ENCODE results near the gene NME2.
"Not testable (repeated sequence)": the region's sequence is repeated elsewhere in the genome, so short reads cannot be mapped to it uniquely, and the experiment has no call there.

Gene NME2

GRCh38 chr17:51152766-51153209 is 13.4 kb upstream of the NME2 start:
- DNase-seq (ENCODE audit: low read depth in 3 of 3), result no peak

GRCh38 chr17:51153210-51154072 is 12.8 kb upstream of the NME2 start, which contains the start of gene NME1:
NME1 (plus strand) TSS chr17:51153559; CDS start chr17:51155655, 2,096 bp downstream.
- DNase-seq (ENCODE audit: low read depth in 3 of 3), result peak; percentile 94 to 98 (median 95)

- DNase-seq (ENCODE audit: low read depth in 3 of 3), result no peak
Observed at GRCh38 chr17:51154176-51154575, 12.0 kb upstream of the NME2 start.

DNA sequence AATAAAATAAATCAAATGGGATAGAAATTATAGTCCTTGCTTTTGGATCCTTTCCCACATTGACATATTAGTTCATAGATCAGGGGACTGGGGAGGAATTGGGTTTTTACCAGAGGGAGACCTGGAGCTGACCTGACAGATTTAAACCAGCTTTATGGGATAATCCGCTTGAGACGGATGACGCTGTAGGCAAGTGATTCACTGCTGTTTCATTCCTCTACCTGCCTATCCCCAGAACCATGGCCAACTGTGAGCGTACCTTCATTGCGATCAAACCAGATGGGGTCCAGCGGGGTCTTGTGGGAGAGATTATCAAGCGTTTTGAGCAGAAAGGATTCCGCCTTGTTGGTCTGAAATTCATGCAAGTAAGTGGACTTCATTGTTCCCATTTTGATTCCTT is 10.8 kb upstream of the NME2 start:
- no peak for DNase-seq (ENCODE audit: low read depth in 3 of 3)

GRCh38 chr17:51159604-51160003 is 6.6 kb upstream of the NME2 start:
- DNase-seq (ENCODE audit: low read depth in 3 of 3), result no peak

GRCh38 chr17:51161541-51161940 is 4.7 kb upstream of the NME2 start:
- no peak for DNase-seq (ENCODE audit: low read depth in 3 of 3)

DNA sequence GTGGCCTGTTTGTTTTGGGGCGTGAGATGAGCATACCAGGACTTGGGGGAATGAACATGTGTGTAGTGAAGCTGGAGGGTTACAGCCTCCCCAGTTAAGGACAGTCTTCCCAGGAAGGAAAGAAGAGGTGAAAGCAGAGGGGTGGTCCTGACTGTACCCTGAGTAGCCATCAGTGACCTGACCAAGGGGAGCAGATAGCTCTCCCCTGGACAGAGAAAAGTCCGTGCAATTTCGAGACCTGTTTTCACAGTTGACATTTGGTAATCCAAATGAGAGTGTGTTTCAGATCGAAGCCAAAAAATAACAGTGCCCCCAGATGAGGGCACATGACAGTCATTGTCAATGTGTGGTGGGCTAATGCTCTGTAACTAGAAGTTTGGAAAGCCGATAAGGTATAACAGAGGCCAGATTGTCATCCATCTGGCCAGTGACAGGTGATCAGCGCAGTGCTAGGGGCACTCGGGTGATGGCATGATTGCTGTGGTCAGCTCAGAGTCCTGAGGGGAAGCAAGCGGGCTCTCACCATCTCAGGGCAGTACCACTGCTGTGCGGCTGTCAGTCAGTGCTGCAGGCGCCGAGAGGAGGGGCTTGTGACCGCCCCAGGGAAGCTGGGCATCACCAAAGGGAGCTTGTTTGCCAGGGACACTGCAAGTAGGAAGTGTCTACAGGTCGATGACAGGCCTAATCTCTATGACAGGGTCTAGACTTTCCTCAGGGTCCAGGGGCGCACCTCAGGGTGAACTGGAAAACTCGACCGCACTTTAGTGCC is 1.1 kb upstream of the NME2 start:
- DNase-seq (ENCODE audit: low read depth in 3 of 3), result no peak

DNA sequence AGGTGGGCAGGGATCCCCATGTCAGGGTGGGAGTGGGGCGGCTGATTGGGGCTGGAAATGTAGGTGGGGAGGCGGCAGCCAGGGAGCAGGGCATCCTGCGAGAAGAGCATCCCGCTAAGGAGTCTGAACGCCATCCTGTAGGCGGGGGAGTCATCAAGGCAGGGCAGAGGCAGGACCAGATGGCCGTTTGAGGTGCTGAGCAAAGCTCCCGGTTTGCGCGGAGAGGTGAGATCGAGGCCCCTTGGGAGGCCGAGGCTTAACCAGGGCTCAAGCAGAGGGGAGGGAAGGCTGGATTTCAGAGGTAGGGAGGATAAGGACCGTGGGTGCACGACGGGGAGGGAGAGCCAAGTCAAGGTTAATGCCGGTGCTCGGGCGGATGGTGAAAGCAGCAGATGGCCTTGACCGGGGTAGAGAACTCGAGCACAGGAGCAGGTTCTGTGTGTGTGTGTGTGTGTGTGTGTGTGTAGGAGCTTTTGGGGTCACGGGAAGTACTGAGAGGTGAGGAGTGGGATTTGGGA is 472 bp upstream of the NME2 start:
- DNase-seq (ENCODE audit: low read depth in 3 of 3), result peak in 1 of 3 donors; percentile 27

DNA sequence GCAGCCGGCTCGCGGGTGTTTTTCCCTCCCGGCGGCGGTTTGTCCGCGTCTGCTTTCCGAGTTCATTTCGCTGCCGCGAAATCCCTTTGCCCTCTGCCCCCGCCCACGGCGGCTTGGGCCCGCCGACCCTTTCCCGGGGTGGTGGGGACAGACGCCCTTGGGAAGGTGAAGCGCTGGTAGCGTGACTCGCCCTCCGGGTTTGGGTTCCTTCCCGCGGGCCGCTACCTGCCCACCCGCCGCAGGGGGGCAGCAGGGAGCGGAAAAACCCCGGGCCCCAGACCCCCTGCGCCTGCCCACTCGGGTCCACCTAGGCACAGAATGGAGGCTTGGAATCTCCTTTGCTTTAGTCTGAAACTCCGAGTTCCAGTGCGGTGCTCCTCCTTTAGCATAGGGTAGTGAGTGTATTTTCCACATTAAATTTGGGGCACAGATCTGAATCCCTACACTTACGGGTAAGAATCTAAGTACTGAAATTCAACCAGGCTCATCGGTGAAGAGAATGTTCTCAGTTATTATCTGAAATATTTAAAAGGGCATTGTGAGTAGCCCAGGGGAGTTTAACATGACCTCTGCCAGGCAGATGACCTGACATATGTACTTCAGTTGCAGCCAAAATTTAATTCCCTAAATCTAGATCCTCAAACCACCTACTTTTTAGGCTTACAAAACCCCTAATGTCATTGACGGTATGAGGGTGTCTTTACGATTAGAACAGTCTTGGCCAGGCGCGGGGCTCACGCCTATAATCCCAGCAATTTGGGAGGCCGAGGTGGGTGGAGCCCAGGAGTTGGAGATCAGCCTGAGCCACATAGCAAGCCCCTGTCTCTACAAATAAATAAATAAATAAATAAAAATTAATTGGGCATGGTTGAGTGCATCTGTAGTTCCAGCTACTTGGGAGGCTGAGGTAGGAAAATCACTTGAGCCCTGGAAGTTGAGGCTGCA is 1.0 kb downstream of the NME2 start:
- peak; percentile 55 to 73 (median 55) for DNase-seq (ENCODE audit: low read depth in 3 of 3)

GRCh38 chr17:51169340-51169739 is 3.1 kb downstream of the NME2 start:
- DNase-seq (ENCODE audit: low read depth in 3 of 3), result no peak

GRCh38 chr17:51170736-51171135 is 4.5 kb downstream of the NME2 start:
- DNase-seq (ENCODE audit: low read depth in 3 of 3), result no peak

GRCh38 chr17:51172030-51172429 is 5.8 kb downstream of the NME2 start:
- DNase-seq (ENCODE audit: low read depth in 3 of 3), result not testable (repeated sequence)

- DNase-seq (ENCODE audit: low read depth in 3 of 3), result no peak
Observed at GRCh38 chr17:51180486-51180885, 14.3 kb downstream of the NME2 start.

DNA sequence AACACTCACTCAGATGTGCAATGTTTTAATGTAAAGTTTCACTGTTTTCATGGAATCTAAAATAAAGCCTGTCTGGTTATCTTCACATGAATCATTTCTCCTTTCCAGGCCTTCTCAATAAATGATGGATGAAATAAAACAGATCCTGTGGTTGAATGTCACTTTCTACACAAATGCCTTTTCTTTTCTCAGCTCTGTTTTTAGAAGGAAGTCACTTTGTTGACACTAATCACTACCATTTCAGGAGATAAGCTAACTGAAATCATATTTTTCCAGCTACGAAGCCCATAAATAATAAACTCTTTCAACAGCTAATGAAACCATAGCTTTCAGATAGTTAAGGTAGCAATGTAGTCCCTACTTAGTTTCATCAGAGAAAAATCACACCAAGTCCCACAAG is 17.9 kb downstream of the NME2 start:
- no peak for DNase-seq (ENCODE audit: low read depth in 3 of 3)

DNA sequence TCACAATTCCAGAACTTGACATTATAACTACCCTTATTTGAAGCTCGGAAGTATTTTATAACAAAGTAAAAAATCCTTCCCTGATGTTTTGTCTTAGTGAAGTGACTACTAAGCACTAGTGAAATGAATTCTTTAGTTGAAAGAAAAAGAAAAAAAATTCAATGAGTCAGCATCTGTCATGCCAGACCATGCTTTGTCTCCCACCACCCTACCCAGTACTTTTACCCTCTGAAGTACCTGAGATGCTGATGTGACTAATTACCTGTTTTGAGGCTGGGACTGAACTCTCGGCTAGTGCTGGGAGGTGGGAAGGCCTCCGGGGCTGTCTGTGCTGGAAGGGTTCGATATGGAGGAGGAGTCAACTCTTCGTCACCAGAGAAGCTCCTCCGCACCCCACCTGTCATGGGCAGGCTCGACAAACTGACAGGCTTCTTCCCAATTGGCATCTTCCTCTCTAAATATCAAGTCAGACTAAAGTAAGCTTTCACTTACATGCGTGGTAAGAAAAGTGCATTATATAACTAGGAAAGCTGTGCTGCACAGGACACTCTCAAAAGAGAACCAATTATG is 19.6 kb downstream of the NME2 start:
- no peak for DNase-seq (ENCODE audit: low read depth in 3 of 3)

DNA sequence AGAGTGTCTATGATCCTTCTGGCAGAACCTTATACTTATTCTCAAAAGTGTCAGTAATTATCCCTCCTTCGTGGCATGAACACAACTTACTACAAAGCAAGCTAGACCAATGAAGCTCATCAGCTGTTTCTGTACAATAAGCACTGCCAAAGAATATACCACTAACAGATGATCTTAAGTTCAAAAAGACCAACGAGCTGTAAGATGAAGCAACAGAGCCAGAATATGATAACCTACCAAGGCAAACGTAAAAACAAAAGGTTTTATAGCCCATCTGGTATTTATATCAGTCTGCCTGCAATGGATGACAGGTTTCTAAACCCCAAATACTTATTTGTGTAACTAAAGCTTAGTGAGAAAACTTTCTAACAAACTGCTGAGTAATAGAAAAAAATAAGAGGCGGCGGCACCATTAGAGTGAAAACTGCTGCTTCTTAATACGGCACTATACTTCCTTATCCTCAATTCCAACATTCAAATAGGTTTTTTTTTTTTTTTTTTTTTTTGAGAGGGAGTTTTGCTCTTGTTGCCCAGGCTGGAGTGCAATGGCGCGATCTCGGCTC is 22.1 kb downstream of the NME2 start:
- no peak for DNase-seq (ENCODE audit: low read depth in 3 of 3)

GRCh38 chr17:51189162-51189561 is 23.0 kb downstream of the NME2 start:
- DNase-seq (ENCODE audit: low read depth in 3 of 3), result no peak

DNA sequence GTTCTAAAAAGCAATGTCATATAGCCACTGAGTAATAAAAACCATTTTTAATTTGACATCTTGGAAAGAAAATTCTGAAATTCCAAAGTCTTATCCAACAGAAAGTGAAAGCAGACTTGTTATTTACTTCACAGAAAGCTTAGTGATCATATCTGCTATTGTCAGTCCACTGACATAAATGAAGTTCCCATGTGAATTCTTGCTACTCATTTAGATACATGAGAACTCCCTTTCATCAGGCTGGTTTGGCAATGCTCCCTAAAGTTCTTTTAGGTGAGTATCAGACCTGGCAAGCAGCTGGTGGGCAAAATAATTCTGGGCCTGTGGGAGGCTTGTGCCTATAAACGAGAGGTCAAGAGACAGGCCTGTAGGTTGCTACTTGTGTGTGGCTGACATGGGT is 23.4 kb downstream of the NME2 start:
- DNase-seq (ENCODE audit: low read depth in 3 of 3), result no peak

DNA sequence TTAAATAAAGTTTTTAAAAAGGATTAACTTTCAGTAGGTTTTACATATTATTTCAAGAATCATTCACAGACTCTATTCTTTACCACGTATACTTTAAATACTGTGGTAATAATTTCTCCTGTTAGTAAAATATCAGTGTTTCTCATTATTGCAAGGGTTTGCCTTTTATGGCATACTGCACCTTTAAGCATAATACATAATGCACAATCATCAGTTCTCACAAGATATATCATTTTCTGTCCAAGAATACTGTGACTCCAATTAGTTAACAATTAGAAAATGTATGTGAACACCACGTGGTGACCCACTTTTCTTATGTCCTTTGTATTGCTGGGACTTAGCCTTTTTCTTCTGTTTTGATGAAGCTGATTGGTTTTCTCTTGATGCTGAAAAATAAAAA is 25.7 kb downstream of the NME2 start:
- DNase-seq (ENCODE audit: low read depth in 3 of 3), result no peak

- no peak for DNase-seq (ENCODE audit: low read depth in 3 of 3)
Observed at GRCh38 chr17:51197754-51198153, 31.5 kb downstream of the NME2 start.

GRCh38 chr17:51200295-51200694 is 34.1 kb downstream of the NME2 start:
- no peak for DNase-seq (ENCODE audit: low read depth in 3 of 3)
